NT2/D1 (cell line): ENCODE results near the gene MYH9.

Experiments used
- DNase-seq: peaks from one replicate; pipeline ENCODE4 v3.0.0-alpha.2; 2011; ENCODE audit warnings: low read depth, low spot score
- H3K27me3 ChIP-seq: 2 replicates; pipeline ENCODE4 v1.6.0; 2011; ENCODE audit warnings: mild to moderate bottlenecking; ENCODE audit not compliant: insufficient read length, insufficient read depth
- H3K36me3 ChIP-seq: 2 replicates; pipeline ENCODE4 v1.6.1; 2011; ENCODE audit warnings: mild to moderate bottlenecking, low read length, mixed read lengths; ENCODE audit not compliant: insufficient read depth, insufficient read length
- H3K4me1 ChIP-seq: 2 replicates; pipeline ENCODE4 v1.5.1; 2011; ENCODE audit not compliant: insufficient read depth, insufficient read length
- H3K4me3 ChIP-seq: 2 replicates; pipeline ENCODE4 v1.5.1; 2011; ENCODE audit warnings: low read depth; ENCODE audit not compliant: insufficient read length
- H3K9ac ChIP-seq: 2 replicates; pipeline ENCODE4 v1.6.0; 2011; ENCODE audit warnings: low read depth; ENCODE audit not compliant: insufficient read length
- H3K9me3 ChIP-seq: 2 replicates; pipeline ENCODE4 v1.5.1; 2011; ENCODE audit warnings: mild to moderate bottlenecking, low read length; ENCODE audit not compliant: insufficient read depth
- SUZ12 ChIP-seq: IDR thresholded peaks from 2 replicates; pipeline ENCODE4 v1.6.1; 2011; ENCODE audit not compliant: insufficient read length, insufficient read depth; ENCODE audit errors: extremely low read depth
- YY1 ChIP-seq: IDR thresholded peaks from 2 replicates; pipeline ENCODE4 v1.6.1; 2011; ENCODE audit not compliant: insufficient read length, insufficient read depth
- ZNF274 ChIP-seq: IDR thresholded peaks from 2 replicates; pipeline ENCODE4 v1.6.1; 2011; ENCODE audit warnings: mild to moderate bottlenecking, low read depth, low read length

Gene MYH9

GRCh38 chr22:36244522-36245391 is 143.0 kb downstream of the MYH9 start:
- Histone ChIP-seq H3K4me1 (peaks cover 3% of the 10 kb centered on the region), H3K9me3 (no peaks in the 10 kb centered on the region), H3K36me3 (no peaks in the 10 kb centered on the region), H3K4me3 (no peak overlapping the region), H3K9ac (no peak overlapping the region), H3K27me3 (no peaks in the 10 kb centered on the region)
- TF ChIP-seq SUZ12 (no peak), YY1 (no peak), ZNF274 (no peak)
- no peak for DNase-seq

- Histone ChIP-seq H3K9ac (no peak overlapping the region), H3K9me3 (no peaks in the 10 kb centered on the region), H3K27me3 (no peaks in the 10 kb centered on the region), H3K4me3 (no peak overlapping the region), H3K36me3 (no peaks in the 10 kb centered on the region), H3K4me1 (peaks cover 3% of the 10 kb centered on the region)
- TF ChIP-seq ZNF274: no peak
- TF ChIP-seq SUZ12: no peak
- no peak for TF ChIP-seq YY1
- no peak for DNase-seq
These were observed 143.8 kb downstream of the MYH9 start for GRCh38 chr22:36243986-36244385.

GRCh38 chr22:36239401-36240171 is 148.2 kb downstream of the MYH9 start, which contains the start of gene APOL2:
Gene APOL2 (minus strand): TSS chr22:36239527. CDS start chr22:36233162, 6,365 bp downstream.
- Histone ChIP-seq H3K36me3 (peaks cover 7% of the 10 kb centered on the region), H3K9ac (peak within 1 kb of the TSS; percentile 72), H3K4me3 (peak within 1 kb of the TSS; percentile 55), H3K27me3 (no peaks in the 10 kb centered on the region), H3K4me1 (peaks cover 3% of the 10 kb centered on the region), H3K9me3 (no peaks in the 10 kb centered on the region; the same call in 1 of the 2 replicates)
- TF ChIP-seq ZNF274: no peak
- peak; percentile 70 for DNase-seq

- Histone ChIP-seq H3K4me1 (peaks cover 3% of the 10 kb centered on the region), H3K9ac (peak overlapping the region; percentile 72), H3K27me3 (no peaks in the 10 kb centered on the region), H3K36me3 (peaks cover 7% of the 10 kb centered on the region), H3K4me3 (peak overlapping the region; percentile 55), H3K9me3 (no peaks in the 10 kb centered on the region; the same call in 1 of the 2 replicates)
- no peak for TF ChIP-seq ZNF274
- no peak for TF ChIP-seq SUZ12
- TF ChIP-seq YY1: no peak
- DNase-seq: no peak
These were observed 148.7 kb downstream of the MYH9 start for GRCh38 chr22:36239150-36239400.

- no peak for DNase-seq
- H3K36me3 ChIP-seq: peaks cover 7% of the 10 kb centered on the region
- peak overlapping the region; percentile 55 for H3K4me3 ChIP-seq
- H3K9ac ChIP-seq: peak overlapping the region; percentile 72
- H3K27me3 ChIP-seq: no peaks in the 10 kb centered on the region
- no peak for TF ChIP-seq SUZ12
- no peak for TF ChIP-seq ZNF274
- TF ChIP-seq YY1: no peak
- no peaks in the 10 kb centered on the region; the same call in 1 of the 2 replicates for H3K9me3 ChIP-seq
- peaks cover 3% of the 10 kb centered on the region for H3K4me1 ChIP-seq
These were observed 149.2 kb downstream of the MYH9 start for GRCh38 chr22:36238373-36239149.

GRCh38 chr22:36237462-36238372 is 150.1 kb downstream of the MYH9 start:
- Histone ChIP-seq H3K36me3 (peaks cover 14% of the 10 kb centered on the region), H3K9me3 (no peaks in the 10 kb centered on the region; the same call in 1 of the 2 replicates), H3K27me3 (no peaks in the 10 kb centered on the region), H3K9ac (no peak overlapping the region), H3K4me1 (peaks cover 3% of the 10 kb centered on the region), H3K4me3 (no peak overlapping the region)
- TF ChIP-seq YY1: no peak
- TF ChIP-seq ZNF274: no peak
- no peak for TF ChIP-seq SUZ12
- DNase-seq: no peak
